Lower lobe of right lung (tissue), 2 donors: ENCODE measurements around the gene ZNF462. TPM values are rescaled to one million over a fixed set of nuclear protein-coding genes. Genes with fewer than 3 reads are reported as not detected.

Experiments used
- ATAC-seq, 2 donors: fragments of 200-7000 bp; cut with Tn5 transposase; one replicate each; pipeline ENCODE4 v1.9.1; 2020 to 2022; ENCODE audit warnings: mild to moderate bottlenecking in 2 of 2, moderate library complexity in 2 of 2
- DNase-seq: peaks from one replicate; pipeline ENCODE4 v3.0.0-alpha.2; 2020
- H3K27ac ChIP-seq: fragments of 200-600 bp; one replicate; pipeline ENCODE4 v1.8.0; 2022
- H3K27me3 ChIP-seq: fragments of 200-600 bp; one replicate; pipeline ENCODE4 v1.8.0; 2022; ENCODE audit warnings: low read depth
- H3K36me3 ChIP-seq: fragments of 200-600 bp; one replicate; pipeline ENCODE4 v1.8.0; 2022; ENCODE audit warnings: mild to moderate bottlenecking
- H3K4me1 ChIP-seq: fragments of 200-600 bp; one replicate; pipeline ENCODE4 v1.8.0; 2022
- H3K4me3 ChIP-seq: fragments of 200-600 bp; one replicate; pipeline ENCODE4 v1.8.0; 2022; ENCODE audit warnings: mild to moderate bottlenecking
- H3K9me3 ChIP-seq: fragments of 200-600 bp; one replicate; pipeline ENCODE4 v1.8.0; 2022
- intact Hi-C: fragments of 100-400 bp; cut with DNase I; formaldehyde crosslinking; loops from one replicate; pipeline ENCODE4 v1.11.0; 2022
- total RNA-seq: library from RNA; stranded (reverse); fragmentation: NEBNext Ultra II Directional; extraction: Animal tissue kit (Norgen Biotek cat#: 25700); gene quantifications from one replicate; pipeline ENCODE4 v1.2.1, GENCODE V29; 2021
- TF ChIP-seq, protein P1 (sequence below): fragments of 200-600 bp; IDR thresholded peaks from one replicate; pipeline ENCODE4 v1.8.0; 2022; ENCODE audit warnings: antibody characterized with exemption, mild to moderate bottlenecking
- donor health status: DM: no; HTN: yes; CAD: no; lungs with severe emphysema.

Gene ZNF462
- total RNA-seq, 1 donor from 2014 or later, result 24.4 TPM

DNA sequence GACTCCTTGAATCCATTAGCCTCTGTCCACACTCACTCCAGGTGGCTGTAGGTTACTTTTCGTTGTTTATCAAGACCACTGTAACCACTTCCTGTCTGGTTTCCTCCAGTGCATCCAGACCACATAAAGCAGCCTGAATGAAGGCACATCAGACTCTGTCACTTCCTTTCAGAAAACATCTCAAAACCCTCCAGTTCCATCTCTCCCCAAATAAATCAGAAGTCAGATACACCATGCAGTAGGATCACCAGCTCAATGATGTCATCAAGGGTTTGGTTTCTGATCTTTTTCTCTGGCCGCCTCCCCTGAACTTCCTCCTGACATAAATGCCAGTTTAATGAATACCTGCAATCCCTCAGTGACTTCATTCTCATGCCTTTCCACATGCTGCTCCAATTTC is 161.2 kb downstream of the ZNF462 start:
- H3K4me1 ChIP-seq, result no peaks in the 10 kb centered on the region
- H3K9me3 ChIP-seq, result no peaks in the 10 kb centered on the region
- no peak for ATAC-seq
- TF ChIP-seq, protein P1, sequence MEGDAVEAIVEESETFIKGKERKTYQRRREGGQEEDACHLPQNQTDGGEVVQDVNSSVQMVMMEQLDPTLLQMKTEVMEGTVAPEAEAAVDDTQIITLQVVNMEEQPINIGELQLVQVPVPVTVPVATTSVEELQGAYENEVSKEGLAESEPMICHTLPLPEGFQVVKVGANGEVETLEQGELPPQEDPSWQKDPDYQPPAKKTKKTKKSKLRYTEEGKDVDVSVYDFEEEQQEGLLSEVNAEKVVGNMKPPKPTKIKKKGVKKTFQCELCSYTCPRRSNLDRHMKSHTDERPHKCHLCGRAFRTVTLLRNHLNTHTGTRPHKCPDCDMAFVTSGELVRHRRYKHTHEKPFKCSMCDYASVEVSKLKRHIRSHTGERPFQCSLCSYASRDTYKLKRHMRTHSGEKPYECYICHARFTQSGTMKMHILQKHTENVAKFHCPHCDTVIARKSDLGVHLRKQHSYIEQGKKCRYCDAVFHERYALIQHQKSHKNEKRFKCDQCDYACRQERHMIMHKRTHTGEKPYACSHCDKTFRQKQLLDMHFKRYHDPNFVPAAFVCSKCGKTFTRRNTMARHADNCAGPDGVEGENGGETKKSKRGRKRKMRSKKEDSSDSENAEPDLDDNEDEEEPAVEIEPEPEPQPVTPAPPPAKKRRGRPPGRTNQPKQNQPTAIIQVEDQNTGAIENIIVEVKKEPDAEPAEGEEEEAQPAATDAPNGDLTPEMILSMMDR, result no peak
- H3K27me3 ChIP-seq, result no peaks in the 10 kb centered on the region
- H3K4me3 ChIP-seq, result no peak overlapping the region
- H3K36me3 ChIP-seq, result no peaks in the 10 kb centered on the region
- no peak for DNase-seq
- H3K27ac ChIP-seq, result no peak overlapping the region
- intact Hi-C loops, result no loop called here

GRCh38 chr9:107025260-107026035 is 162.5 kb downstream of the ZNF462 start:
- Histone ChIP-seq H3K36me3 (no peaks in the 10 kb centered on the region), H3K27ac (no peak overlapping the region), H3K27me3 (no peaks in the 10 kb centered on the region), H3K4me3 (no peak overlapping the region), H3K9me3 (no peaks in the 10 kb centered on the region), H3K4me1 (no peaks in the 10 kb centered on the region)
- TF ChIP-seq, protein P1, result no peak
- no peak for DNase-seq
- no peak for ATAC-seq
- intact Hi-C loops, result no loop called here

DNA sequence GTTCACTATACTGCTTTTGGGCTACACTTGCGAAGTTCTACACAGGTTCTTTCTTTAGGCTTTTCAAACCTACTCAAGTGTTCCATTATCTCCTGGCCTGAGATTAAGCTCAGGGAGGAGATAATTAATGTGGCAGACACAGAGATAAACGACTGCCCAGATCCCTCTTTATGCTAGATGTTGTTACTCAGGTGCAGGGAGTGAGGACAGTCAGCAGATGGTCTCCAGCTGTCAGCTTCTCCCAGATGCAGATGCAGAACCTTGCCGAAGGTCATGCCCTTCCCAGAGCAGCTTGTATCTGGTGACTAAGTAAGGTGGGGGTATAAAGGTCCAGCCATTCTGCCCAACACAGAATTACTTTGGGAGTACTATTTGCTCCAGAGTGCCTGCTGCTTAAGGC is 166.2 kb downstream of the ZNF462 start:
- no peaks in the 10 kb centered on the region for H3K36me3 ChIP-seq
- intact Hi-C loops, result no loop called here
- H3K4me3 ChIP-seq, result no peak overlapping the region
- ATAC-seq (no peak), DNase-seq (no peak)
- H3K4me1 ChIP-seq, result no peaks in the 10 kb centered on the region
- TF ChIP-seq, protein P1, result no peak
- no peaks in the 10 kb centered on the region for H3K27me3 ChIP-seq
- H3K9me3 ChIP-seq, result no peaks in the 10 kb centered on the region
- no peak overlapping the region for H3K27ac ChIP-seq

DNA sequence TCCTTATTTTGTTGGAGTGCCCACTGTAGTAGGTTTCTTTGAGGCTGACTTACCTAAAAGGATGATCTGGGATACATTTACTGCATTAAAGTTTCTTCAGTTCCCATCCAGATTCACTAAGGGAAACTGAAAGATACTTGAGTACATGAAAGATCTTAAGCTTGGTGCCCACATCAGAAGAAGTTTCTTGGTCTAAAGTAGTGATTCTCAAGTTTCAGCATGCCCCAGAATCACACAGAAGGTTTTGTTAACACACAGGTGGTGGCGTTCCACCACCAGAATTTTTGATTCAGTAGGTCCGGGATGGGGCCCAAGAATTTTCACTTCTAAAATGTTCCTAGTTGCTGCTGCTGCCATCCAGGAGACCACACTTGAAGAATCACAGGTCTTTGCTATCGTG is 171.0 kb downstream of the ZNF462 start:
- Histone ChIP-seq H3K9me3 (no peaks in the 10 kb centered on the region), H3K27me3 (no peaks in the 10 kb centered on the region), H3K4me1 (no peaks in the 10 kb centered on the region), H3K4me3 (no peak overlapping the region), H3K36me3 (no peaks in the 10 kb centered on the region), H3K27ac (no peak overlapping the region)
- DNase-seq (no peak), ATAC-seq (no peak)
- intact Hi-C loops, result no loop called here
- TF ChIP-seq, protein P1, result no peak

DNA sequence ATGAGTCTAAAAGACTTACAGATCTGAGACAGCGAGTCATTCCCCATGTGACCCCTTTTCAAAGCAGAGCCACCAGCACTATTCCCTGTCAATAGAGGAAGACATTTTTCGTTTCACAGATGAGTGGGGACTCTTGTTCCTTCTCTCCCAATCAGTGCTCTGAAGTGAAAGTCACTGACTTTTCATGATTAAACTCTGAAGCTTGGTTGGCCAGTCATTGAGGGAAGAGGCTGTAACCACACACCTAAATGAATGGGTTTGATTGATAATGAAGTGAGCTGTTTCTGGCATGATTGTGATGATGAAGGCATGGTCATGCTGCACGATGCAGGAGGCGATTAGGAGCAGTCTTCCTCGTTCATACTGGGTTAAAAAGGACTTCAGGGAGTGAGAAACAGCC is 171.9 kb downstream of the ZNF462 start:
- Histone ChIP-seq H3K4me1 (no peaks in the 10 kb centered on the region), H3K36me3 (no peaks in the 10 kb centered on the region), H3K27me3 (no peaks in the 10 kb centered on the region), H3K4me3 (no peak overlapping the region), H3K27ac (no peak overlapping the region), H3K9me3 (no peaks in the 10 kb centered on the region)
- TF ChIP-seq, protein P1, result no peak
- DNase-seq, result no peak
- ATAC-seq, result no peak
- intact Hi-C loops, result no loop called here
